ENCODE data around the gene ARHGAP20.

ARHGAP20 gene

DNA sequence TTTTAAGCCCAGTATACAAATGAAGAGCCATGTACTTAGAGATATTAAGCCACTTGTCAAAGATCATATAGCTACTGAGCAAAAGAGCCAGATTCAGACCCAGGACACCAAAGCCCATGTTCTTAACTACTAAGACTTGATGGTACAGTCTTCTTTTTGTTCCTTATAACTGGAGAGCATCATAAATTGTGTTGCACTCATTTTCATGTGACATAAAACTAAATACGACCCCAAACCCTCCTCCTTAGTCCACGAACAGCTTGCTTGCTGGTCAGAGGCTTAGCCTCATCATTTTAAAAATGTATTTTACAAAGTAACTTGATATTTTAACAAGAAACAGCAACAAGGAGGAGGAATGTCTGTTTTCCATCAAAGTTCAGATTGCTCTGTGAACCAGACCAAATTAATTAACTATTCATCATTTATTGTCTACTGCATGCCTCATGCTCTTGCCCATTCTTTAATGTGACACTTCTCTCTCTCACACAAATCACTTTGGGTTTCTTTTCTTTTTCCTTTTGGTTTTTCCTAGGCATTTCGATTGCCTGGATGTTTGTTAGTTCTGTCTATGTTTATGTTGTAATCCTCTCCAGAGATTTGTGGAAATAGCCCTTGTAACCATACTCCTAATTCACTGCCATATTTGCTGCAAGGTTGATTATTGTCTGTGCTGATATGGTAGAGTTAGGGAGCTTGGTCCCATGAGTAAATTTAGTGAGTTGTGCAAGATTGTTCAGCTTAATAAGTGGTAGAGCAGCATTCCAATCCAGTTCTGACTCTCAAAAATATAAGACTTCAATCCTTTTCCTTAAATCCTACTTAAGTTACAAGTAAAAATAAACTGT is 8.4 kb upstream of the ARHGAP20 start:
- no peaks in the 10 kb centered on the region for H3K36me3 ChIP-seq
- H3K4me3 ChIP-seq (ENCODE audit: low read depth in 1 of 2, low read length in 1 of 2) = no peak overlapping the region
- H3K27me3 ChIP-seq = peaks cover 29% of the 10 kb centered on the region
- H3K9me3 ChIP-seq = no peaks in the 10 kb centered on the region
- TF ChIP-seq, protein P1, sequence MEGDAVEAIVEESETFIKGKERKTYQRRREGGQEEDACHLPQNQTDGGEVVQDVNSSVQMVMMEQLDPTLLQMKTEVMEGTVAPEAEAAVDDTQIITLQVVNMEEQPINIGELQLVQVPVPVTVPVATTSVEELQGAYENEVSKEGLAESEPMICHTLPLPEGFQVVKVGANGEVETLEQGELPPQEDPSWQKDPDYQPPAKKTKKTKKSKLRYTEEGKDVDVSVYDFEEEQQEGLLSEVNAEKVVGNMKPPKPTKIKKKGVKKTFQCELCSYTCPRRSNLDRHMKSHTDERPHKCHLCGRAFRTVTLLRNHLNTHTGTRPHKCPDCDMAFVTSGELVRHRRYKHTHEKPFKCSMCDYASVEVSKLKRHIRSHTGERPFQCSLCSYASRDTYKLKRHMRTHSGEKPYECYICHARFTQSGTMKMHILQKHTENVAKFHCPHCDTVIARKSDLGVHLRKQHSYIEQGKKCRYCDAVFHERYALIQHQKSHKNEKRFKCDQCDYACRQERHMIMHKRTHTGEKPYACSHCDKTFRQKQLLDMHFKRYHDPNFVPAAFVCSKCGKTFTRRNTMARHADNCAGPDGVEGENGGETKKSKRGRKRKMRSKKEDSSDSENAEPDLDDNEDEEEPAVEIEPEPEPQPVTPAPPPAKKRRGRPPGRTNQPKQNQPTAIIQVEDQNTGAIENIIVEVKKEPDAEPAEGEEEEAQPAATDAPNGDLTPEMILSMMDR (IDR thresholded peaks at IDR 0.05) = no peak
- no peak overlapping the region for H3K27ac ChIP-seq
- H3K4me1 ChIP-seq (ENCODE audit: control insufficient read depth in 1 of 2, insufficient read depth in 1 of 2, low read depth in 1 of 2, low read length in 1 of 2) = no peaks in the 10 kb centered on the region

DNA sequence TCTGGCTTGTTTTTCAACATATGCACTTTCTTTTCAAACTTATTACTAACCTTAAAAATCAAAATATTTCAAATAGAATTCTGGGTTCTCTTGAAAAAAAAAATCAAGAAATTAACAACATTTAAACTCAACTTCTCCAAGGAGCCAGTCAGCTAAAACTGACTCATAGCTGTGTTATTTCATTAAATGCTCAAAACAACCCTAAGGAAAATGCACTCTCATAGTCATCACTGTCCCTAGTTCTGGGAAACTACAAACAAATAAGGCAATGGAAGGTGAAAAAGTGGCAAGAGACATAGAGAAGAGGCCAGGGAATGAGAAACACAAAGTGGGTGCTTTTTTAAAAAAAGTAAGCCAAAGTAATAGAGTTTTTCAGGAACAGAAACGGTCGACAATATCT is 4.1 kb upstream of the ARHGAP20 start:
- no peaks in the 10 kb centered on the region for H3K9me3 ChIP-seq
- TF ChIP-seq, protein P1 (IDR thresholded peaks at IDR 0.05) = no peak
- no peaks in the 10 kb centered on the region for H3K36me3 ChIP-seq
- no peak overlapping the region for H3K4me3 ChIP-seq (ENCODE audit: low read depth in 1 of 2, low read length in 1 of 2)
- H3K27ac ChIP-seq = no peak overlapping the region
- H3K4me1 ChIP-seq (ENCODE audit: control insufficient read depth in 1 of 2, insufficient read depth in 1 of 2, low read depth in 1 of 2, low read length in 1 of 2) = peaks cover 5 to 7% of the 10 kb centered on the region in 2 experiments
- peaks cover 72% of the 10 kb centered on the region for H3K27me3 ChIP-seq

DNA sequence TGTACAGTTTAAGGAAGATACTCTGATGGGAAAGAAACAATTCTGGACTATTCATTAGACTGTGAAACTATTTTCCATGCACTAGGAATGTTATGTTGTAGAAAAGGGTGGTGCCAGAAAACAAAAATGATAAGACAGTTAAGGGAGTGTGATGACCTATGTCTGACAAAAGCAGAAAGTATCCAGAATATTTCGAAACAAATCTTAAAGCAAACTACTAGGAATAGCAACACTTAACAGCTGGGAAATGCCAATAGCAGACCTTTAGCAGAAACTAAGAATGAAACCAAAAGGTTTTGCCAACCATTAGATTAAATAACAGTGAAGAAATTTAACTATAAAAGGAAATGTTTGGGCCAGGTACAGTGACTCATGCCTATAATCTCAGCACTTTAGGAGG is 3.3 kb upstream of the ARHGAP20 start:
- Histone ChIP-seq H3K4me1 (ENCODE audit: control insufficient read depth in 1 of 2, insufficient read depth in 1 of 2, low read depth in 1 of 2, low read length in 1 of 2) (peaks cover 6 to 10% of the 10 kb centered on the region in 2 experiments), H3K4me3 (ENCODE audit: low read depth in 1 of 2, low read length in 1 of 2) (no peak overlapping the region), H3K27ac (no peak overlapping the region), H3K9me3 (no peaks in the 10 kb centered on the region), H3K36me3 (no peaks in the 10 kb centered on the region), H3K27me3 (peaks cover 76% of the 10 kb centered on the region)
- TF ChIP-seq, protein P1 (IDR thresholded peaks at IDR 0.05) = no peak

DNA sequence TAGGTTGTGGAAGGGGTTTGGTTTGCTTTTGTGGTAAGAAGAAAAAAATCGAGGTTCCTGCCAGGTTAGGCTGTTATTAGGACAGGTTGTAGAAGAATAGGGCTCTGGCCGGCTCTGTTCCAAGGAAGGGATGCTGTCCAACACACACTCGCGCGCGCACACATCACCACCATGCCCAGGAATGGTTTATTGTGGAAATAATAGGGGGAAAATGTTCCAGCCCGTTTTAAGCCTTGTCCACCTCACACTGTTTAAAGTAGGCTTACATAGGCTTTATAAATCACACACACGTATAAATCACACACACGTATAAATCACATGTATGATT is 1.2 kb upstream of the ARHGAP20 start:
- TF ChIP-seq, protein P1 (IDR thresholded peaks at IDR 0.05) = no peak
- no peak overlapping the region for H3K27ac ChIP-seq
- no peak overlapping the region for H3K4me3 ChIP-seq (ENCODE audit: low read depth in 1 of 2, low read length in 1 of 2)
- no peaks in the 10 kb centered on the region for H3K9me3 ChIP-seq
- peaks cover 6 to 10% of the 10 kb centered on the region in 2 experiments for H3K4me1 ChIP-seq (ENCODE audit: control insufficient read depth in 1 of 2, insufficient read depth in 1 of 2, low read depth in 1 of 2, low read length in 1 of 2)
- H3K36me3 ChIP-seq = no peaks in the 10 kb centered on the region
- H3K27me3 ChIP-seq = peaks cover 90% of the 10 kb centered on the region

DNA sequence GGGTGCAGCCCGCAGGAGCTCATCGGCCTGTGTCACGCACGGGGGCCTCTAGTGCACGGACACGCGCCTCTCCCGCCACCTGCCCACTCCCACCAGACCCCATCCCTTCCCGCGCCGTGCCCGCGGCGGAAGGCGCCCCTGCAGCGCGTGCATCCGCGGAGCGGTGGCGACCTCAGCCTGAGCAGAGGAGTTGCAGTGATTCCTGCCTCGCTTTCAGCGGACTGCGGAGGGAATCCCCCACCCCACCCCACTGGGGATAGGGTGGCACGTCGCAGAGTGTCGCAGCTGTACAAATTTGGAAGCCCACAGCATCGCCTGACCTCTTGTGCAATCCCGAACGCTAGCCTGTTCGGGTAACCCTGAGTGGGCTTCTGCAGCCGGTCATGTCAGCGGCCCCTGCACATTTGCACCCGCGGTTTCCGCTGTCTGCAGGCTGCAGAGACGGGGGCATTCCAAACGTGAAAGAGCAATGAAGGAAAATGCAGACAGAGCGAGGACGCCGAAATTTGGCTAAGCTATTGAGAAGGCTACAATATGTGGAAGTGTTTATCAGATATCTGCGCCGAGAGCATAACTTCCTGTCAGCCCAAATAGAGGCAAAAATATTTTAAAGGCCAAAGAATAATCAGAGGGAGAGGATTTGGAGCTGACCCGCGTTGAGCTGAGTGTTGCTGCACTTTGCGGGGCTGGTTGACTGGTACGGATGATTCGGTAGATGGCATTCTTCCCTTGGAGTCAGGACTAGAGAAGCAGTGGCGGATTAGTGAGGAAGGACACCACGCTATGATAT is 617 bp upstream of the ARHGAP20 start:
- Histone ChIP-seq H3K27ac (no peak overlapping the region), H3K36me3 (no peaks in the 10 kb centered on the region), H3K4me3 (ENCODE audit: low read depth in 1 of 2, low read length in 1 of 2) (no peak overlapping the region), H3K4me1 (ENCODE audit: control insufficient read depth in 1 of 2, insufficient read depth in 1 of 2, low read depth in 1 of 2, low read length in 1 of 2) (peaks cover 6 to 10% of the 10 kb centered on the region in 2 experiments), H3K9me3 (no peaks in the 10 kb centered on the region), H3K27me3 (peaks cover 96% of the 10 kb centered on the region)
- TF ChIP-seq, protein P1 (IDR thresholded peaks at IDR 0.05) = no peak

Measured in neutrophil (primary cell).